Naive thymus-derived CD4-positive, alpha-beta T cell (primary cell): ENCODE measurements around the gene TRAK2. TPM values are rescaled to one million over a fixed set of nuclear protein-coding genes. Genes with fewer than 3 reads are reported as not detected.
A peak's percentile ranks its signal among the peaks of the same experiment; 100 is the strongest.

Experiments
- ATAC-seq: fragments of 150-1000 bp; cut with Tn5 transposase; 2 replicates; pipeline ENCODE4 v1.10.0; 2021; ENCODE audit warnings: mild to moderate bottlenecking, moderate library complexity
- CTCF ChIA-PET: fragments of 350-600 bp; sonication (Branson Sonifier 250); formaldehyde crosslinking; loops from one replicate; lab custom pipeline; 2021; ENCODE audit warnings: antibody characterized with exemption; lab: Charles Lee
- POLR2A ChIA-PET: fragments of 350-600 bp; sonication (Branson Sonifier 250); formaldehyde crosslinking; loops from one replicate; lab custom pipeline; 2021; ENCODE audit warnings: antibody characterized with exemption, inconsistent platforms; lab: Charles Lee
- DNase-seq, 9 donors: peaks; one replicate each; pipeline versions ENCODE4 v3.0.0 to v3.0.0-alpha.2; 2020 to 2022; ENCODE audit warnings: mixed read lengths in 1 of 9
- H3K27ac ChIP-seq: one replicate; pipeline ENCODE4 v1.7.0; 2013; ENCODE audit warnings: mild to moderate bottlenecking, low read depth, low read length, moderate library complexity
- H3K27me3 ChIP-seq, 2 donors: one replicate each; pipeline ENCODE4 v1.7.0; 2013; ENCODE audit warnings: low read length in 2 of 2, mild to moderate bottlenecking in 2 of 2, moderate library complexity in 2 of 2; ENCODE audit not compliant: control insufficient read depth in 2 of 2, insufficient read depth in 2 of 2
- H3K36me3 ChIP-seq, 3 experiments: 1 replicate in 2 of 3; 2 replicates in 1 of 3; pipeline ENCODE4 v1.7.0; 2013; ENCODE audit warnings: low read length in 3 of 3, mild to moderate bottlenecking in 3 of 3, moderate library complexity in 1 of 3; ENCODE audit not compliant: insufficient read depth in 3 of 3, control insufficient read depth in 2 of 3
- H3K4me1 ChIP-seq, 2 donors: one replicate each; pipeline ENCODE4 v1.7.0; 2013; ENCODE audit warnings: low read length in 2 of 2, mild to moderate bottlenecking in 2 of 2, moderate library complexity in 1 of 2; ENCODE audit not compliant: control insufficient read depth in 2 of 2, insufficient read depth in 2 of 2
- H3K4me3 ChIP-seq: 2 replicates; pipeline ENCODE4 v1.7.0; 2013; ENCODE audit warnings: mild to moderate bottlenecking, low read length
- H3K9me3 ChIP-seq, 3 experiments: 1 replicate in 2 of 3; 2 replicates in 1 of 3; pipeline ENCODE4 v1.7.0; 2013; ENCODE audit warnings: low read length in 3 of 3; ENCODE audit not compliant: control insufficient read depth in 2 of 3
- H3K27ac Mint-ChIP-seq, 9 donors: one replicate each; pipeline ENCODE4 v1.8.0; 2020 to 2022; ENCODE audit warnings: mixed read lengths in 9 of 9, mild to moderate bottlenecking in 8 of 9, moderate library complexity in 5 of 9, inconsistent platforms in 2 of 9
- H3K27me3 Mint-ChIP-seq, 5 donors: one replicate each; pipeline ENCODE4 v1.8.0; 2021 to 2022; ENCODE audit warnings: mixed read lengths in 5 of 5, mild to moderate bottlenecking in 1 of 5
- H3K36me3 Mint-ChIP-seq, 5 donors: one replicate each; pipeline ENCODE4 v1.8.0; 2020 to 2022; ENCODE audit warnings: mixed read lengths in 5 of 5, mild to moderate bottlenecking in 3 of 5, inconsistent platforms in 1 of 5
- H3K4me1 Mint-ChIP-seq, 7 donors: one replicate each; pipeline ENCODE4 v1.8.0; 2020 to 2022; ENCODE audit warnings: mixed read lengths in 7 of 7, mild to moderate bottlenecking in 3 of 7, inconsistent platforms in 1 of 7
- H3K4me3 Mint-ChIP-seq, 10 donors: one replicate each; pipeline ENCODE4 v1.8.0; 2020 to 2022; ENCODE audit warnings: mild to moderate bottlenecking in 10 of 10, mixed read lengths in 10 of 10, moderate library complexity in 6 of 10, inconsistent platforms in 2 of 10
- H3K9me3 Mint-ChIP-seq, 11 donors: one replicate each; pipeline ENCODE4 v1.8.0; 2020 to 2022; ENCODE audit warnings: mixed read lengths in 11 of 11, mild to moderate bottlenecking in 4 of 11, inconsistent platforms in 1 of 11, moderate library complexity in 1 of 11
- intact Hi-C, 2 donors: fragments of 100-400 bp; cut with micrococcal nuclease; formaldehyde crosslinking; loops; one replicate each; pipeline ENCODE4 v1.15.1; 2023
- polyA plus RNA-seq, 2 donors: library from polyadenylated mRNA; unstranded; fragments of 300-500 nt; fragmentation: Illumina TruSeq; gene quantifications; one replicate each; pipeline ENCODE4 v1.2.3, GENCODE V29; 2021
- total RNA-seq, 6 experiments: library from RNA in 5 of 6; stranded (reverse) in 5 of 6; gene quantifications; 1 replicate in 5 of 6; 2 replicates in 1 of 6; pipeline ENCODE4 v1.2.3 and lab custom pipeline; 2021 to 2026

Gene TRAK2
- total and polyA plus RNA-seq, 7 experiments from 2014 or later, result 27.2 to 47.6 (median 34.3) TPM

DNA sequence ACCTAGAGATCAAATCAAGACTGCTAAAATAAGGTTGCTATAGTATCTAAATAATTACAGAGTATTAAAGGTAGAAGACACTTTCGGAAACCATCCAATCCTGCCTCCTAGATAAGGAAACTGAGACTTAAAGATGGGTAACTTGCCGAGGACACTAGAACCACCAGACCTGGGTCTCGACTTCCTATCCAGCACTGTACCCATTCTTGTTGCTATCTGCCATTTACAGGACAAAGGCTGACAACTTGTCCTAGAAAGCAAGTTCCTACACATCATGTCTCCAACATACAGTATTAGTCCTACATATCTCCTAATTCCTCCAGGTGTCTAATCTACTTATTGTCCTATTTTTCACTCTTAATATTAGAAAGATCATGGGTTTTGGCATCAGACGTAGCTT is 37.7 kb downstream of the TRAK2 start:
- H3K9me3 Mint-ChIP-seq, result no peaks in the 10 kb centered on the region
- no peak for DNase-seq

DNA sequence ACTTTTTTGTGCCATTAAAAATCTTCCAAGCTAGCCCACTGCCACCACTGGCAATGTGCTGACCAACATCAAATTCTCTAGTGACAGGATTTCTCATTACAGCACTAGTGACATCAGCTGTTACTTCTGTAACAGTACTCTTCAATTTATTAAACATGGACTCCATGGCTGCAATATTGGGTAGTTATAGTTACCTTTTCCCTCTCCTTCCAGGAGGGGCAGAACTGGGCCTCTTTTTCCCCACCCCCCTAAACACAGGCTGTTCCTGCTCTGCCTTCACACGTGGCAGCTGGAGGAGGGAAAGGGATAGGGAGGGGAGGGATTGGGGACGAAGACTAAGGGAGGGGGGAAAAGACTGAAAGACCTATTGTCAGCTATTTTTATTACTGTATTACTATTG is 38.1 kb downstream of the TRAK2 start:
- H3K27me3 ChIP-seq, result no peaks in the 10 kb centered on the region
- no peak for ATAC-seq
- H3K4me3 Mint-ChIP-seq, result no peak overlapping the region
- peaks cover 5 to 25% (median 20%) of the 10 kb centered on the region in 5 donors for H3K36me3 Mint-ChIP-seq
- H3K27ac ChIP-seq, result no peak overlapping the region
- no peaks in the 10 kb centered on the region for H3K27me3 Mint-ChIP-seq
- no peaks in the 10 kb centered on the region for H3K9me3 ChIP-seq
- no peak for DNase-seq
- no peaks in the 10 kb centered on the region for H3K9me3 Mint-ChIP-seq
- H3K4me1 ChIP-seq, result peaks cover 28 to 29% of the 10 kb centered on the region in 2 donors
- no peaks in the 10 kb centered on the region for H3K36me3 ChIP-seq
- ChIA-PET POLR2A (interaction anchor here (0.6 to 3.0 kb wide), 2 partner anchors 39 to 176 kb away, joined by 4 to 20 read pairs; partner anchors contain the start of genes STRADB and TRAK2), CTCF (interaction anchor here (1.0 kb wide), 1 partner anchor 40 kb away, joined by 3 read pairs; no protein-coding TSS in a partner anchor)
- intact Hi-C loops, result no loop called here
- peaks cover 5 to 23% (median 16%) of the 10 kb centered on the region in 7 donors for H3K4me1 Mint-ChIP-seq
- H3K27ac Mint-ChIP-seq, result peak overlapping the region in 1 of 9 donors; percentile 68
- H3K4me3 ChIP-seq, result no peak overlapping the region

More for the DNA sequence above, 37.7 kb downstream of the TRAK2 start:
- Histone ChIP-seq H3K36me3 (no peaks in the 10 kb centered on the region), H3K4me3 (peak overlapping the region; percentile 10), H3K27ac (peak overlapping the region; percentile 48), H3K4me1 (peaks cover 28 to 29% of the 10 kb centered on the region in 2 donors), H3K27me3 (no peaks in the 10 kb centered on the region), H3K9me3 (no peaks in the 10 kb centered on the region)
- ATAC-seq, result no peak
- H3K4me1 Mint-ChIP-seq, result peaks cover 2 to 23% (median 18%) of the 10 kb centered on the region in 7 donors
- intact Hi-C loops, result no loop called here
- ChIA-PET CTCF (interaction anchor here (1.0 kb wide), 1 partner anchor 39 kb away, joined by 3 read pairs; no protein-coding TSS in a partner anchor), POLR2A (interaction anchor here (0.6 to 3.0 kb wide), 6 partner anchors 20 to 1496 kb away, joined by 3 to 20 read pairs (median 4); partner anchors contain the start of genes STRADB and TRAK2)
- H3K4me3 Mint-ChIP-seq, result no peak overlapping the region
- peak overlapping the region in 1 of 9 donors; percentile 68 for H3K27ac Mint-ChIP-seq
- H3K27me3 Mint-ChIP-seq, result no peaks in the 10 kb centered on the region
- peaks cover 5 to 25% (median 20%) of the 10 kb centered on the region in 5 donors for H3K36me3 Mint-ChIP-seq

DNA sequence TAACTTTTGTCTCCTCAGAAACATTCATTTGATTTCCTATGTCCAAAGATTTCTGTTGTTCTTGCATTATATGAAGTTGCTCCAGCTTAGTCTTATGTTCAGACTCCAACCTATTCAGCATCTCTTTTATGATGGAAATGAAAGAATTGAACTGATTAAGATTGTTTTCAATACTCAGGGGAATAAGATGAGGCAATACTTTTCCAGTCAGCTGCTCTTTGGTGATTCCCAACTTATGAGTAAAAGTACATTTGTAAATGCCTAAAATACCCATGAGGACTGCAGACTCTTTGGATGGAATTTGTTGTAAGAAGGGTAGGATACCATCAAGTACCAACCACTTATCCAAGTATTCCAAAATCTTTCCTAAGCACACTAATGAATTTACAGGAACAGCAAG is 39.8 kb downstream of the TRAK2 start:
- peak overlapping the region in 1 of 10 donors; percentile 10 for H3K4me3 Mint-ChIP-seq
- DNase-seq (no peak), ATAC-seq (no peak)
- Histone ChIP-seq H3K4me3 (no peak overlapping the region), H3K27ac (no peak overlapping the region), H3K27me3 (no peaks in the 10 kb centered on the region), H3K9me3 (no peaks in the 10 kb centered on the region), H3K36me3 (no peaks in the 10 kb centered on the region), H3K4me1 (peaks cover 29 to 31% of the 10 kb centered on the region in 2 donors)
- H3K27me3 Mint-ChIP-seq, result no peaks in the 10 kb centered on the region
- no peaks in the 10 kb centered on the region for H3K9me3 Mint-ChIP-seq
- peaks cover 5 to 29% (median 22%) of the 10 kb centered on the region in 5 donors for H3K36me3 Mint-ChIP-seq
- intact Hi-C loops, result no loop called here
- H3K27ac Mint-ChIP-seq, result peak overlapping the region in 5 of 9 donors; percentile 22 to 59 (median 29)
- peaks cover 5 to 30% (median 18%) of the 10 kb centered on the region in 7 donors for H3K4me1 Mint-ChIP-seq
- CTCF ChIA-PET, result no interaction called here
- POLR2A ChIA-PET, result interaction anchor here (1.4 kb wide), 1 partner anchor 40 kb away, joined by 3 read pairs; the partner anchor contains the start of genes STRADB and TRAK2

DNA sequence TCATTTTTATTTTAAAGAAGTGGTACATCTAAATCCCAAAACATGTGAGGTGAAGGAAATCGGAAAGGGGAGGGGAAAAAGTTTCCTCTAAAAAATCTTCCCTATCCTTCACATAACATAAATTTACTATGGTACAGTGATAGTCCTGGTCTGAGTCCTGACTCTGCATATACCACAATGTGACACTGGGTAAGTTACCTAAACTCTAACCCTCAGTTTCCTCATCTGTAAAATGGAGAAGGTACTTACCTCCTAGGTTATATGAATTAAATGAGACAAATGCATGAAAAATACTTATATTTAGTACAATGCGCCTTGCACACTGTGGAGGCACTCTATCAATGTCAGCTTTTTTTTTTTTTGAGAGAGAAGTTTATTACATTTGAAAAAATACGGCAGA is 42.3 kb downstream of the TRAK2 start:
- Histone ChIP-seq H3K27ac (no peak overlapping the region), H3K4me3 (no peak overlapping the region), H3K27me3 (no peaks in the 10 kb centered on the region), H3K4me1 (peaks cover 13 to 32% of the 10 kb centered on the region in 2 donors), H3K36me3 (no peaks in the 10 kb centered on the region), H3K9me3 (no peaks in the 10 kb centered on the region)
- intact Hi-C loops, result loop anchor here in 1 of 2 donors (5.0 kb wide), 1 partner anchor 233 kb away; the partner anchor contains the start of gene TMEM237
- ChIA-PET CTCF (no interaction called here), POLR2A (no interaction called here)
- Mint-ChIP-seq H3K27ac (no peak overlapping the region), H3K36me3 (peaks cover 5 to 35% (median 27%) of the 10 kb centered on the region in 5 donors), H3K27me3 (no peaks in the 10 kb centered on the region), H3K9me3 (no peaks in the 10 kb centered on the region), H3K4me1 (peaks cover 12 to 51% (median 39%) of the 10 kb centered on the region in 7 donors), H3K4me3 (no peak overlapping the region)
- ATAC-seq (no peak), DNase-seq (no peak)

DNA sequence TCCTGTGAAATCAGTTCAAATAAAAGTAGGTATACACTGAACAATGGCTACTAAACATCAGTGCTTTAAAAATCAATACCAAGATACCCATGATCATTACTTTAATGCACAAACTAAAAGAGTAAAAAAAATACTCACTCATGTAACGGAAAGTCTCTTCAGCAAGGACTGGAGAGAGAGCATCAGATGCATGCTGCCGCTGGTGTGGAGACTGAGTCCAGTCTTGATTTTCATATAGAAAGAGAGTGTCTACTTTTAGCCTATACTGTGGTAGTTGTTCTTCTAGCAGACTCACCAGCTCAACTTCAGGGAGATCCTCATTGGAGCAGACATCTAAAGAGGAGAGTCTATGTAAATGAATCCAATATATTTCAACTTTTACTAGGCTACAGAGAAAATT is 44.0 kb downstream of the TRAK2 start:
- Histone ChIP-seq H3K4me3 (no peak overlapping the region), H3K27me3 (no peaks in the 10 kb centered on the region), H3K4me1 (peaks cover 0 to 21% of the 10 kb centered on the region in 2 donors), H3K9me3 (no peaks in the 10 kb centered on the region), H3K27ac (no peak overlapping the region), H3K36me3 (no peaks in the 10 kb centered on the region)
- ChIA-PET CTCF (no interaction called here), POLR2A (interaction anchor here (0.8 kb wide), 1 partner anchor 162 kb away, joined by 3 read pairs; no protein-coding TSS in a partner anchor)
- Mint-ChIP-seq H3K27me3 (no peaks in the 10 kb centered on the region), H3K36me3 (peaks cover 5 to 39% (median 28%) of the 10 kb centered on the region in 5 donors), H3K4me1 (peaks cover 12 to 54% (median 52%) of the 10 kb centered on the region in 7 donors), H3K9me3 (no peaks in the 10 kb centered on the region), H3K4me3 (peak overlapping the region in 5 of 10 donors; percentile 18 to 64 (median 35)), H3K27ac (peak overlapping the region in 3 of 9 donors; percentile 16 to 81 (median 24))
- no peak for DNase-seq
- no peak for ATAC-seq
- intact Hi-C loops, result loop anchor here in 1 of 2 donors (5.0 kb wide), 1 partner anchor 235 kb away; the partner anchor contains the start of gene TMEM237

DNA sequence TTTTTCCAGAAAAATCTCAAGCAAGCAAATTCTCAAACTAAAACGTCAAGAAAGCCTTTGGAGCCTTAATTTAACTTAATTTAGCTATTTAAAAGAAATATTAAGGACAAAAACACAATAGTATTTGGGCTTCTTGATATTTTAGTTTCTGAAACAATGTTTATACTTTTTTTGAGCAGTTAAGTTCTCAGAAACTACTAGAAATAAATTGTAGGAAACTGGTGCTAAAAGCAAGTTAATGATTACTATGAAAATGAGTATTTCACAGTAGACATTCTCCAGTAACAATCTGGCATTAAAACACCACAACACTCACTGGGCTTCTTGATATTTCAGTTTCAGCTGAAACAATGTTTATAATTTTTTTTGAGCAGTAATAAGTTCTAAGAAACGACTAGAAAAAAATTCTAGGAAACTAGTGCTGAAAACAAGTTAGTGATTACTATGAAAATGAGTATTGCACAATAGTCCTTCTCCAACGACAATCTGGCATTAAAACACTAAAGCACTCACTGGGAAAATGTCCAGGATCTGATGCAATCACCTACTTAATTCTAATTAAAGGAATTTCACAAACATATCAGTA is 45.1 kb downstream of the TRAK2 start:
- POLR2A ChIA-PET, result interaction anchor here (0.6 kb wide), 1 partner anchor 448 kb away, joined by 3 read pairs; no protein-coding TSS in a partner anchor
- H3K27me3 ChIP-seq, result no peaks in the 10 kb centered on the region
- peak overlapping the region in 4 of 10 donors; percentile 19 to 54 (median 22) for H3K4me3 Mint-ChIP-seq
- H3K4me1 ChIP-seq, result peaks cover 0 to 21% of the 10 kb centered on the region in 2 donors
- H3K4me3 ChIP-seq, result no peak overlapping the region
- ATAC-seq, result no peak
- peak overlapping the region in 5 of 9 donors; percentile 16 to 81 (median 28) for H3K27ac Mint-ChIP-seq
- CTCF ChIA-PET, result interaction anchor here (0.7 kb wide), 1 partner anchor 24 kb away, joined by 3 read pairs; no protein-coding TSS in a partner anchor
- no peaks in the 10 kb centered on the region for H3K27me3 Mint-ChIP-seq
- no peak for DNase-seq
- H3K36me3 Mint-ChIP-seq, result peaks cover 1 to 28% (median 20%) of the 10 kb centered on the region in 5 donors
- H3K9me3 Mint-ChIP-seq, result no peaks in the 10 kb centered on the region
- H3K36me3 ChIP-seq, result no peaks in the 10 kb centered on the region
- H3K9me3 ChIP-seq, result no peaks in the 10 kb centered on the region
- peaks cover 13 to 61% (median 50%) of the 10 kb centered on the region in 7 donors for H3K4me1 Mint-ChIP-seq
- peak overlapping the region; percentile 36 for H3K27ac ChIP-seq
- intact Hi-C loops, result loop anchor here in 1 of 2 donors (1.0 to 5.0 kb wide), 3 partner anchors 8 to 236 kb away; partner anchors contain the start of gene TMEM237
